ENCODE data around the gene LAMA3.

- TF ChIP-seq CTCF (conservative IDR thresholded peaks at IDR 0.05) (no peak), ZFX (IDR thresholded peaks at IDR 0.05) (no peak)
These were observed 240.7 kb downstream of the LAMA3 start for GRCh38 chr18:23930002-23930401.

Data from C4-2B (cell line).